Measurements from ENCODE around the gene CYP21A2. TPM values are rescaled to one million over a fixed set of nuclear protein-coding genes. Genes with fewer than 3 reads are reported as not detected.

CYP21A2 gene
- total RNA-seq, 1 donor from 2014 or later = not detected

GRCh38 chr6:32085759-32086459 lies 47.7 kb downstream of the CYP21A2 start:
- Histone ChIP-seq H3K9ac (no peak overlapping the region), H3K4me1 (peaks cover 5% of the 10 kb centered on the region), H2AFZ (replicated peaks) (no peak overlapping the region), H3K4me3 (no peak overlapping the region), H3F3A (ENCODE audit: low read depth) (peaks cover 7% of the 10 kb centered on the region), H3K27me3 (peaks cover 14% of the 10 kb centered on the region), H4K20me1 (ENCODE audit: low read depth) (no peaks in the 10 kb centered on the region), H3K36me3 (no peaks in the 10 kb centered on the region), H3K9me3 (ENCODE audit: low read depth) (no peaks in the 10 kb centered on the region), H3K79me2 (ENCODE audit: low read depth) (no peaks in the 10 kb centered on the region), H3K27ac (no peak overlapping the region), H3K4me2 (no peak overlapping the region)
- Mint-ChIP-seq H3K9me3 (no peaks in the 10 kb centered on the region), H3K27me3 (ENCODE audit: insufficient read depth, low read depth) (peaks cover 11% of the 10 kb centered on the region), H3K4me1 (peaks cover 6% of the 10 kb centered on the region), H3K27ac (no peak overlapping the region), H3K4me3 (no peak overlapping the region), H3K36me3 (no peaks in the 10 kb centered on the region)
- DNase-seq (ENCODE audit: low spot score) = no peak
- no peak for TF ChIP-seq EZH2phosphoT487 (IDR thresholded peaks at IDR 0.05)
- TF ChIP-seq EZH2 (IDR thresholded peaks at IDR 0.05) = no peak
- TF ChIP-seq, protein P1, sequence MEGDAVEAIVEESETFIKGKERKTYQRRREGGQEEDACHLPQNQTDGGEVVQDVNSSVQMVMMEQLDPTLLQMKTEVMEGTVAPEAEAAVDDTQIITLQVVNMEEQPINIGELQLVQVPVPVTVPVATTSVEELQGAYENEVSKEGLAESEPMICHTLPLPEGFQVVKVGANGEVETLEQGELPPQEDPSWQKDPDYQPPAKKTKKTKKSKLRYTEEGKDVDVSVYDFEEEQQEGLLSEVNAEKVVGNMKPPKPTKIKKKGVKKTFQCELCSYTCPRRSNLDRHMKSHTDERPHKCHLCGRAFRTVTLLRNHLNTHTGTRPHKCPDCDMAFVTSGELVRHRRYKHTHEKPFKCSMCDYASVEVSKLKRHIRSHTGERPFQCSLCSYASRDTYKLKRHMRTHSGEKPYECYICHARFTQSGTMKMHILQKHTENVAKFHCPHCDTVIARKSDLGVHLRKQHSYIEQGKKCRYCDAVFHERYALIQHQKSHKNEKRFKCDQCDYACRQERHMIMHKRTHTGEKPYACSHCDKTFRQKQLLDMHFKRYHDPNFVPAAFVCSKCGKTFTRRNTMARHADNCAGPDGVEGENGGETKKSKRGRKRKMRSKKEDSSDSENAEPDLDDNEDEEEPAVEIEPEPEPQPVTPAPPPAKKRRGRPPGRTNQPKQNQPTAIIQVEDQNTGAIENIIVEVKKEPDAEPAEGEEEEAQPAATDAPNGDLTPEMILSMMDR (IDR thresholded peaks at IDR 0.05) = no peak

GRCh38 chr6:32086661-32087573 lies 48.7 kb downstream of the CYP21A2 start:
- H3K4me1 Mint-ChIP-seq = peaks cover 4% of the 10 kb centered on the region
- TF ChIP-seq EZH2 (IDR thresholded peaks at IDR 0.05) = no peak
- TF ChIP-seq, protein P1 (IDR thresholded peaks at IDR 0.05) = no peak
- no peak for TF ChIP-seq EZH2phosphoT487 (IDR thresholded peaks at IDR 0.05)
- Histone ChIP-seq H2AFZ (replicated peaks) (peak overlapping the region; percentile 84), H3K27me3 (peaks cover 14% of the 10 kb centered on the region), H3K9ac (no peak overlapping the region), H3K4me1 (peaks cover 5% of the 10 kb centered on the region), H3K27ac (no peak overlapping the region), H3K9me3 (ENCODE audit: low read depth) (no peaks in the 10 kb centered on the region), H3K36me3 (no peaks in the 10 kb centered on the region), H4K20me1 (ENCODE audit: low read depth) (no peaks in the 10 kb centered on the region), H3K4me3 (peak overlapping the region; percentile 32), H3F3A (ENCODE audit: low read depth) (peaks cover 7% of the 10 kb centered on the region), H3K4me2 (peak overlapping the region; percentile 76), H3K79me2 (ENCODE audit: low read depth) (no peaks in the 10 kb centered on the region)
- H3K9me3 Mint-ChIP-seq = no peaks in the 10 kb centered on the region
- no peak for DNase-seq (ENCODE audit: low spot score)
- H3K27ac Mint-ChIP-seq = no peak overlapping the region
- peaks cover 11% of the 10 kb centered on the region for H3K27me3 Mint-ChIP-seq (ENCODE audit: insufficient read depth, low read depth)
- H3K36me3 Mint-ChIP-seq = no peaks in the 10 kb centered on the region
- no peak overlapping the region for H3K4me3 Mint-ChIP-seq

GRCh38 chr6:32087574-32088486 lies 49.6 kb downstream of the CYP21A2 start:
- H3K4me2 ChIP-seq = peak overlapping the region; percentile 76
- no peaks in the 10 kb centered on the region for H3K79me2 ChIP-seq (ENCODE audit: low read depth)
- no peaks in the 10 kb centered on the region for H3K9me3 ChIP-seq (ENCODE audit: low read depth)
- peak overlapping the region; percentile 84 for H2AFZ ChIP-seq (replicated peaks)
- DNase-seq (ENCODE audit: low spot score) = peak; percentile 94
- H4K20me1 ChIP-seq (ENCODE audit: low read depth) = no peaks in the 10 kb centered on the region
- peaks cover 4% of the 10 kb centered on the region for H3K4me1 Mint-ChIP-seq
- H3K4me1 ChIP-seq = peaks cover 5% of the 10 kb centered on the region
- H3K27me3 ChIP-seq = peaks cover 14% of the 10 kb centered on the region
- peak overlapping the region; percentile 32 for H3K4me3 ChIP-seq
- peaks cover 11% of the 10 kb centered on the region for H3K27me3 Mint-ChIP-seq (ENCODE audit: insufficient read depth, low read depth)
- H3F3A ChIP-seq (ENCODE audit: low read depth) = peaks cover 7% of the 10 kb centered on the region
- peak overlapping the region; percentile 18 for H3K4me3 Mint-ChIP-seq
- H3K9ac ChIP-seq = no peak overlapping the region
- no peaks in the 10 kb centered on the region for H3K9me3 Mint-ChIP-seq
- H3K36me3 Mint-ChIP-seq = no peaks in the 10 kb centered on the region
- peak overlapping the region; percentile 22 for H3K27ac Mint-ChIP-seq
- TF ChIP-seq, protein P1 (IDR thresholded peaks at IDR 0.05) = peak; percentile 66
- no peak for TF ChIP-seq EZH2 (IDR thresholded peaks at IDR 0.05)
- no peak overlapping the region for H3K27ac ChIP-seq
- H3K36me3 ChIP-seq = no peaks in the 10 kb centered on the region

Measured in neural progenitor cell (in vitro differentiated cells).